ENCODE measurements around the gene EFCAB8.
A peak's percentile ranks its signal among the peaks of the same experiment; 100 is the strongest.

The EFCAB8 gene

DNA sequence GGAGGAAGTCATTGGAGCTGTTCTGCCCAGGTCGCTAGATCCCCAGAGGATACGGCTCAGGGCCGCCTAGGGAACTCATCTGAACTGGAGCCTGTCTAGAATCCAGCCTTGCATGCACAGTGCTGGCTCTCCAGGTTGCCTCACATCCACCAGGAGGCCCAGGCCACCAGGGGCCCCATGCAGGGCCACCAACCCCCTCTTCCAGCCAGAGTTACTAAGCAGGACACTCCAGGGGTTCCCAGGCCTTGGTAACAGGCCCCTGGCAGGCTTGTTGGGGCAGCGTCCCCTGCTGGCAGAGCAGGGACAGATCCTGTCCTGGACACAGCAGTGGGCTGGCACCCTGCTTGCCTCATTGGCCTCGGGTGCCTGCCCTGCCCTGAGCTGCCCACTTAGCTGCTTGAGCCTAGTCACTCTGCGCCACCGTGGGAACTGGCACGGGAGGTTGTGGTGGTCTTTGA is 35.3 kb downstream of the EFCAB8 start:
- Histone ChIP-seq H3K79me2 (ENCODE audit: control insufficient read depth, low read length) (no peaks in the 10 kb centered on the region), H3K27ac (ENCODE audit: low read depth, low read length) (no peak overlapping the region), H3K9me3 (ENCODE audit: control insufficient read depth, insufficient read depth, low read length) (no peaks in the 10 kb centered on the region), H3K4me3 (ENCODE audit: low read length) (no peak overlapping the region), H3K4me2 (ENCODE audit: low read length) (no peak overlapping the region), H3F3A (ENCODE audit: control insufficient read depth, insufficient read depth) (no peaks in the 10 kb centered on the region), H3K27me3 (ENCODE audit: control insufficient read depth, low read length) (no peaks in the 10 kb centered on the region), H3K4me1 (ENCODE audit: control insufficient read depth, low read length) (no peaks in the 10 kb centered on the region), H3K36me3 (ENCODE audit: control insufficient read depth, low read length) (no peaks in the 10 kb centered on the region), H4K20me1 (ENCODE audit: control insufficient read depth, insufficient read depth, low read depth, low read length) (no peaks in the 10 kb centered on the region), H3K9me2 (replicated peaks; ENCODE audit: control insufficient read depth, low read length) (no peaks in the 10 kb centered on the region)
- TF ChIP-seq CTCF (IDR thresholded peaks at IDR 0.05; ENCODE audit: low read depth, low read length, poor library complexity, severe bottlenecking): peak; percentile 66
- TF ChIP-seq EZH2phosphoT487 (IDR thresholded peaks at IDR 0.05; ENCODE audit: borderline replicate concordance, low read length): no peak

DNA sequence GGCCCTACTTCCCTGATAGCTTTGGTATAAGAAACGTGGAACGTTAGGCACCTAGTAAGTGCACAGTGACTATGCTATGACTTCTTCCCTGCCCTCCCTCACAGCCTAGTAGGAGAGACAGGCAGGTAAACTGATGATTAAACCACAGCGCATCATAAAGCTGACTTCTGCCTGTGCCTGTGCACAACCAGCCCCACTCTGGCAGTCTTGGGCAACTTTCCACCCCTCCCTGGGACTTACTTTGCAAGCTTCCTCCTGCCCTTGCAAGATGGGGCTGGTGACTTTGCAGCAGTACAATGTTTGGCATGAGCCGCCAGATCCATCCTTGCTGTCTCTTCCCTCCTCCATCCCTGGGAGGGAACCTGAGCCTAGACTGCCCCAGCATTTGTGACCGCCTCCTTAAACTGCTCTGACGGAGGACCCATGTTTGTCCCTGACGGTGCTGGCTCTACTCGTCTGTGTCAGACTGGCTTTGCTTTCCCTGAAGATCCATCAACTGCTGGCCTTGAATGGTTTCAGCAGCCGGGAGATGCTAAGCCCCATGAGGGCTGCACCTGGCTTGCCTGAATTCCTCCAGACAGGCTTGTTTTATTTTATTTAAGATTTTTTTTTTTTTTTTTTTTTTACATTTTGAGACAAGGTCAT is 36.1 kb downstream of the EFCAB8 start:
- Histone ChIP-seq H3K9me2 (replicated peaks; ENCODE audit: control insufficient read depth, low read length) (no peaks in the 10 kb centered on the region), H3K36me3 (ENCODE audit: control insufficient read depth, low read length) (no peaks in the 10 kb centered on the region), H3K4me3 (ENCODE audit: low read length) (no peak overlapping the region), H3K27me3 (ENCODE audit: control insufficient read depth, low read length) (no peaks in the 10 kb centered on the region), H3K4me1 (ENCODE audit: control insufficient read depth, low read length) (no peaks in the 10 kb centered on the region), H3K79me2 (ENCODE audit: control insufficient read depth, low read length) (no peaks in the 10 kb centered on the region), H4K20me1 (ENCODE audit: control insufficient read depth, insufficient read depth, low read depth, low read length) (no peaks in the 10 kb centered on the region), H3K4me2 (ENCODE audit: low read length) (no peak overlapping the region), H3K27ac (ENCODE audit: low read depth, low read length) (no peak overlapping the region), H3K9me3 (ENCODE audit: control insufficient read depth, insufficient read depth, low read length) (no peaks in the 10 kb centered on the region), H3F3A (ENCODE audit: control insufficient read depth, insufficient read depth) (no peaks in the 10 kb centered on the region)
- TF ChIP-seq EZH2phosphoT487 (IDR thresholded peaks at IDR 0.05; ENCODE audit: borderline replicate concordance, low read length): no peak
- no peak for TF ChIP-seq CTCF (IDR thresholded peaks at IDR 0.05; ENCODE audit: low read depth, low read length, poor library complexity, severe bottlenecking)

- no peak overlapping the region for H3K4me3 ChIP-seq (ENCODE audit: low read length)
- no peak overlapping the region for H3K27ac ChIP-seq (ENCODE audit: low read depth, low read length)
- H3F3A ChIP-seq (ENCODE audit: control insufficient read depth, insufficient read depth): no peaks in the 10 kb centered on the region
- no peaks in the 10 kb centered on the region for H3K9me2 ChIP-seq (replicated peaks; ENCODE audit: control insufficient read depth, low read length)
- no peaks in the 10 kb centered on the region for H3K9me3 ChIP-seq (ENCODE audit: control insufficient read depth, insufficient read depth, low read length)
- H3K4me1 ChIP-seq (ENCODE audit: control insufficient read depth, low read length): no peaks in the 10 kb centered on the region
- H3K79me2 ChIP-seq (ENCODE audit: control insufficient read depth, low read length): no peaks in the 10 kb centered on the region
- H3K27me3 ChIP-seq (ENCODE audit: control insufficient read depth, low read length): no peaks in the 10 kb centered on the region
- H3K4me2 ChIP-seq (ENCODE audit: low read length): no peak overlapping the region
- TF ChIP-seq CTCF (IDR thresholded peaks at IDR 0.05; ENCODE audit: low read depth, low read length, poor library complexity, severe bottlenecking) (no peak), EZH2phosphoT487 (IDR thresholded peaks at IDR 0.05; ENCODE audit: borderline replicate concordance, low read length) (no peak)
- no peaks in the 10 kb centered on the region for H3K36me3 ChIP-seq (ENCODE audit: control insufficient read depth, low read length)
- H4K20me1 ChIP-seq (ENCODE audit: control insufficient read depth, insufficient read depth, low read depth, low read length): no peaks in the 10 kb centered on the region
Measured at GRCh38 chr20:32896521-32897280, 38.0 kb downstream of the EFCAB8 start.
